ENCODE results near the gene RNASEH2B. TPM values are rescaled to one million over a fixed set of nuclear protein-coding genes. Genes with fewer than 3 reads are reported as not detected.
A peak's percentile ranks its signal among the peaks of the same experiment; 100 is the strongest.

The RNASEH2B gene
- total and polyA plus RNA-seq, 4 donors = 7.8 to 44.1 (median 9.3) TPM

GRCh38 chr13:50898338-50898737 lies 11.3 kb upstream of the RNASEH2B start:
- no peaks in the 10 kb centered on the region for H3K27me3 ChIP-seq (ENCODE audit: control insufficient read depth in 4 of 4, insufficient read depth in 4 of 4, low read length in 3 of 4)
- no peak for DNase-seq (ENCODE audit: low spot score)
- no peak for TF ChIP-seq HNF4A (conservative IDR thresholded peaks at IDR 0.05)
- TF ChIP-seq FOXA1 (IDR thresholded peaks at IDR 0.05) = no peak
- TF ChIP-seq SP1 (IDR thresholded peaks at IDR 0.05) = no peak
- TF ChIP-seq NR2F2 (IDR thresholded peaks at IDR 0.05) = no peak
- TF ChIP-seq FOXA2 (IDR thresholded peaks at IDR 0.05) = no peak
- TF ChIP-seq, protein P1, sequence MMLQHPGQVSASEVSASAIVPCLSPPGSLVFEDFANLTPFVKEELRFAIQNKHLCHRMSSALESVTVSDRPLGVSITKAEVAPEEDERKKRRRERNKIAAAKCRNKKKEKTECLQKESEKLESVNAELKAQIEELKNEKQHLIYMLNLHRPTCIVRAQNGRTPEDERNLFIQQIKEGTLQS (IDR thresholded peaks at IDR 0.05) = no peak
- TF ChIP-seq, protein P2, sequence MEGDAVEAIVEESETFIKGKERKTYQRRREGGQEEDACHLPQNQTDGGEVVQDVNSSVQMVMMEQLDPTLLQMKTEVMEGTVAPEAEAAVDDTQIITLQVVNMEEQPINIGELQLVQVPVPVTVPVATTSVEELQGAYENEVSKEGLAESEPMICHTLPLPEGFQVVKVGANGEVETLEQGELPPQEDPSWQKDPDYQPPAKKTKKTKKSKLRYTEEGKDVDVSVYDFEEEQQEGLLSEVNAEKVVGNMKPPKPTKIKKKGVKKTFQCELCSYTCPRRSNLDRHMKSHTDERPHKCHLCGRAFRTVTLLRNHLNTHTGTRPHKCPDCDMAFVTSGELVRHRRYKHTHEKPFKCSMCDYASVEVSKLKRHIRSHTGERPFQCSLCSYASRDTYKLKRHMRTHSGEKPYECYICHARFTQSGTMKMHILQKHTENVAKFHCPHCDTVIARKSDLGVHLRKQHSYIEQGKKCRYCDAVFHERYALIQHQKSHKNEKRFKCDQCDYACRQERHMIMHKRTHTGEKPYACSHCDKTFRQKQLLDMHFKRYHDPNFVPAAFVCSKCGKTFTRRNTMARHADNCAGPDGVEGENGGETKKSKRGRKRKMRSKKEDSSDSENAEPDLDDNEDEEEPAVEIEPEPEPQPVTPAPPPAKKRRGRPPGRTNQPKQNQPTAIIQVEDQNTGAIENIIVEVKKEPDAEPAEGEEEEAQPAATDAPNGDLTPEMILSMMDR (IDR thresholded peaks at IDR 0.05; ENCODE audit: low read depth, low read length, missing input control) = no peak
- TF ChIP-seq TAF1 (conservative IDR thresholded peaks at IDR 0.05) = no peak
- H3K36me3 ChIP-seq (ENCODE audit: control insufficient read depth in 4 of 4, insufficient read depth in 3 of 4, low read depth in 1 of 4, low read length in 3 of 4) = no peaks in the 10 kb centered on the region
- no peak overlapping the region for H3K4me3 ChIP-seq (ENCODE audit: low read depth in 1 of 3, low read length in 3 of 3)
- no peaks in the 10 kb centered on the region for H3K4me1 ChIP-seq (ENCODE audit: control insufficient read depth in 4 of 4, insufficient read depth in 4 of 4, low read length in 3 of 4)
- H3K27ac ChIP-seq (ENCODE audit: low read depth in 1 of 2, low read length in 2 of 2) = no peak overlapping the region
- no peaks in the 10 kb centered on the region for H3K9me3 ChIP-seq (ENCODE audit: control insufficient read depth in 4 of 4, low read length in 3 of 4)
- no peak overlapping the region for H3K9ac ChIP-seq (ENCODE audit: low read depth in 1 of 2, low read length in 2 of 2)
- 52% methylated on average over 1 of the region's 1 CpG for WGBS

- DNase-seq (ENCODE audit: low spot score) = no peak
- TF ChIP-seq NR2F2 (IDR thresholded peaks at IDR 0.05) = no peak
- no peak for TF ChIP-seq GABPA (IDR thresholded peaks at IDR 0.05 in 1 of 2, conservative IDR thresholded peaks at IDR 0.05 in 1 of 2)
- TF ChIP-seq, protein P3, sequence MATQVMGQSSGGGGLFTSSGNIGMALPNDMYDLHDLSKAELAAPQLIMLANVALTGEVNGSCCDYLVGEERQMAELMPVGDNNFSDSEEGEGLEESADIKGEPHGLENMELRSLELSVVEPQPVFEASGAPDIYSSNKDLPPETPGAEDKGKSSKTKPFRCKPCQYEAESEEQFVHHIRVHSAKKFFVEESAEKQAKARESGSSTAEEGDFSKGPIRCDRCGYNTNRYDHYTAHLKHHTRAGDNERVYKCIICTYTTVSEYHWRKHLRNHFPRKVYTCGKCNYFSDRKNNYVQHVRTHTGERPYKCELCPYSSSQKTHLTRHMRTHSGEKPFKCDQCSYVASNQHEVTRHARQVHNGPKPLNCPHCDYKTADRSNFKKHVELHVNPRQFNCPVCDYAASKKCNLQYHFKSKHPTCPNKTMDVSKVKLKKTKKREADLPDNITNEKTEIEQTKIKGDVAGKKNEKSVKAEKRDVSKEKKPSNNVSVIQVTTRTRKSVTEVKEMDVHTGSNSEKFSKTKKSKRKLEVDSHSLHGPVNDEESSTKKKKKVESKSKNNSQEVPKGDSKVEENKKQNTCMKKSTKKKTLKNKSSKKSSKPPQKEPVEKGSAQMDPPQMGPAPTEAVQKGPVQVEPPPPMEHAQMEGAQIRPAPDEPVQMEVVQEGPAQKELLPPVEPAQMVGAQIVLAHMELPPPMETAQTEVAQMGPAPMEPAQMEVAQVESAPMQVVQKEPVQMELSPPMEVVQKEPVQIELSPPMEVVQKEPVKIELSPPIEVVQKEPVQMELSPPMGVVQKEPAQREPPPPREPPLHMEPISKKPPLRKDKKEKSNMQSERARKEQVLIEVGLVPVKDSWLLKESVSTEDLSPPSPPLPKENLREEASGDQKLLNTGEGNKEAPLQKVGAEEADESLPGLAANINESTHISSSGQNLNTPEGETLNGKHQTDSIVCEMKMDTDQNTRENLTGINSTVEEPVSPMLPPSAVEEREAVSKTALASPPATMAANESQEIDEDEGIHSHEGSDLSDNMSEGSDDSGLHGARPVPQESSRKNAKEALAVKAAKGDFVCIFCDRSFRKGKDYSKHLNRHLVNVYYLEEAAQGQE (IDR thresholded peaks at IDR 0.05) = no peak
- TF ChIP-seq, protein P1 (IDR thresholded peaks at IDR 0.05) = no peak
- TF ChIP-seq FOXA1 (IDR thresholded peaks at IDR 0.05) = no peak
- TF ChIP-seq TAF1 (conservative IDR thresholded peaks at IDR 0.05) = no peak
- TF ChIP-seq, protein P4, sequence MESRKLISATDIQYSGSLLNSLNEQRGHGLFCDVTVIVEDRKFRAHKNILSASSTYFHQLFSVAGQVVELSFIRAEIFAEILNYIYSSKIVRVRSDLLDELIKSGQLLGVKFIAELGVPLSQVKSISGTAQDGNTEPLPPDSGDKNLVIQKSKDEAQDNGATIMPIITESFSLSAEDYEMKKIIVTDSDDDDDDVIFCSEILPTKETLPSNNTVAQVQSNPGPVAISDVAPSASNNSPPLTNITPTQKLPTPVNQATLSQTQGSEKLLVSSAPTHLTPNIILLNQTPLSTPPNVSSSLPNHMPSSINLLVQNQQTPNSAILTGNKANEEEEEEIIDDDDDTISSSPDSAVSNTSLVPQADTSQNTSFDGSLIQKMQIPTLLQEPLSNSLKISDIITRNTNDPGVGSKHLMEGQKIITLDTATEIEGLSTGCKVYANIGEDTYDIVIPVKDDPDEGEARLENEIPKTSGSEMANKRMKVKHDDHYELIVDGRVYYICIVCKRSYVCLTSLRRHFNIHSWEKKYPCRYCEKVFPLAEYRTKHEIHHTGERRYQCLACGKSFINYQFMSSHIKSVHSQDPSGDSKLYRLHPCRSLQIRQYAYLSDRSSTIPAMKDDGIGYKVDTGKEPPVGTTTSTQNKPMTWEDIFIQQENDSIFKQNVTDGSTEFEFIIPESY (IDR thresholded peaks at IDR 0.05) = no peak
- TF ChIP-seq RXRA (IDR thresholded peaks at IDR 0.05) = no peak
- TF ChIP-seq HNF4G (IDR thresholded peaks at IDR 0.05) = no peak
- no peak for TF ChIP-seq RAD21 (IDR thresholded peaks at IDR 0.05)
- TF ChIP-seq HNF4A (conservative IDR thresholded peaks at IDR 0.05) = no peak
- Histone ChIP-seq H3K9me3 (ENCODE audit: control insufficient read depth in 4 of 4, low read length in 3 of 4) (no peaks in the 10 kb centered on the region), H3K4me1 (ENCODE audit: control insufficient read depth in 4 of 4, insufficient read depth in 4 of 4, low read length in 3 of 4) (no peaks in the 10 kb centered on the region), H3K9ac (ENCODE audit: low read depth in 1 of 2, low read length in 2 of 2) (peak overlapping the region in 1 of 2 donors; percentile 32), H3K36me3 (ENCODE audit: control insufficient read depth in 4 of 4, insufficient read depth in 3 of 4, low read depth in 1 of 4, low read length in 3 of 4) (no peaks in the 10 kb centered on the region), H3K4me3 (ENCODE audit: low read depth in 1 of 3, low read length in 3 of 3) (no peak overlapping the region), H3K27ac (ENCODE audit: low read depth in 1 of 2, low read length in 2 of 2) (no peak overlapping the region), H3K27me3 (ENCODE audit: control insufficient read depth in 4 of 4, insufficient read depth in 4 of 4, low read length in 3 of 4) (no peaks in the 10 kb centered on the region)
- 95% methylated on average over 2 of the region's 2 CpGs for WGBS
Observed at GRCh38 chr13:50901701-50902100, 7.9 kb upstream of the RNASEH2B start.
